Adrenal gland (tissue), 5 donors: Measurements from ENCODE around the gene FAM163B.

Experiments
- CTCF ChIP-seq, 6 experiments: fragments of 450-650 bp in 4 of 6; fragments of 200-600 bp in 2 of 6; sonication (generic) in 1 of 6; IDR thresholded peaks; 1 replicate in 5 of 6; 2 replicates in 1 of 6; pipeline versions ENCODE4 v1.5.1 to v1.8.0; 2016 to 2021; ENCODE audit warnings: antibody characterized with exemption in 6 of 6, mild to moderate bottlenecking in 2 of 6, moderate library complexity in 1 of 6
- POLR2A ChIP-seq, 2 donors: fragments of 450-650 bp; IDR thresholded peaks; one replicate each; pipeline ENCODE4 v1.6.1; 2017; ENCODE audit warnings: antibody characterized with exemption in 2 of 2, mild to moderate bottlenecking in 2 of 2, moderate library complexity in 1 of 2
- donor health status: DM: no; HTN: no; CAD: no.

- no peak for TF ChIP-seq CTCF (IDR thresholded peaks at IDR 0.05)
- no peak for TF ChIP-seq POLR2A (IDR thresholded peaks at IDR 0.05)
These were observed 47.3 kb upstream of the FAM163B start for GRCh38 chr9:133656211-133657119.
